ENCODE measurements around the gene TRIM40.

The TRIM40 gene

DNA sequence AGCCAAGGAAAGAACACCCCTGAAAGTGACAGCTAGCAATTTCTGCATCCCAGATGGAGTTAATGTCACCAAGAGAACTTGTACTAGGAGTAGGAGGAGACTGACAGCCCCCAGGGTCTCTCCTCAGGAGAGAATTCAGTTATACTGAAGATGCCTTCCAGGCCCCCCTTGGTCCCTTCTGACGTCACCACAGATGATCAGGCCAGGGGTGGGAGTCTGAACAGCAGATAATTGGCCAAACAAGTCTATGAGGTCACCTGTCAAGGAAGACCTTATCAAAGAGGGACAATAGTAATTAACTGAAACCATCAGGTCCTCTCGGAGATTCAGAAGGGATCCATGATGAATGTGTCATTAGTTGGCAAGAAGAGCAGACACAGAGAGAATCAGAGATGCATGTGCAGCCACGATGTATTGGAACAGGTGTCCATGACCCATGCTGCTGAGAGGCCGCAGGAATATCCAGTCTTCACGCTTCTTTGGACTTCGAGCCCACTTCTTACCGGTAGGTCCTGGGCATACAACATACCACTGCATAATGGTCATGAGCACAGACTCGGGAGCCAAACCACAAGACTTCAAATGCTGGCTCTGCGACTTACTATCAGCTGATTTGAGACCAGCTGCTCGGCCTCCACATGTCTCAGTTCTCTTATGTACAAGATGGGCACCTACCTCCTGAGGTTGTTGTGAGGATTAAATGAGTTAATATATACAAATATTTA, 14.9 kb downstream of the TRIM40 start:
- no peak for DNase-seq

DNA sequence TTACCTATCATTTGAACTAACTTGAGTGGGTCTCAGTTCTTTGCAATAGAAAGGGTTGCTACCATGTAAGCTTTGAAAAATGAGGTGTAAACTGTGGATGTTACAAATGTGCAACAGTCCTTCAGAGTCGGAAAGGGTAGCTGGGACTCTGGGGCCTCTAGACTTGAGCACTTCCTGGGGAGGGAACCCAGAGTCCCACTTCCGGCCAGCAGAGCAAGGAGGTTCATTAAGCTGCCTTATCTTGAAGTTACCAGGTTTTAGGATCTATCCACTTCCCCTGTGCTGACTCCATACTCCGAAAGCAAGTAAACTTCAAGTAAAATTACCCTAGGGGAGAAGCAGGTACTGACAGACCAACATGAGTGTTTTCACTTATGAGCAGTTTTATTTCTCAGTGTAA, 15.6 kb downstream of the TRIM40 start:
- DNase-seq, result no peak

DNA sequence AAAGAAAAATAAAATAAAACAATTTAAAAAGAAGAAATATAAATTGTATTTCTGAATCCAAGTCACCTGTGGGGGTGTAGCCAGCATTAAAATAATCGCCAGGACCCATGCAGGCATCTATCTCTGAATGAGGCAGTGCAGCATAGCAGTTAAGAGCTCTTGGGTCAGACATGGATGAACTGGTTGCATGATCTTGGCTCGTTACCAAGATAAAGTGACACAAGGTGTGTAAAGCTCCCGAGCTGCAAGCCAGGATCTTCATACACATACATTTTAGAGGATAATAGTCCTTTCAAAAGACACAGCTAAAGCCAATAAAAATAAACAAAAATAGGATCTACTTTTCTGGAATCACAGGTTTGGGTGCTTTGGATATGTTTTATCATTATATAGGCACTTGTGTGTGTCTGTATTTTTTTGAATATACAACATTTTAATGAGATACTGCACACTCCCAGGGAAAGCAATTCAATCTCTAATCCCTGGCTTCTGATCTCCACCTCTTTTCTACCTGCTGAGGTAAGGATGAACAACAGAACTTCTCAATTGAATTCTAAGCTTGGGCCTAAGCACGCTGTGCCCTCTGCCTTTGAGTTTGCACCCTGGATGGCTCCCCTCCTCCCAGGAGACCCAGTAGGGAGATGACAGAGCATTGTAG, 16.2 kb downstream of the TRIM40 start:
- no peak for DNase-seq

DNA sequence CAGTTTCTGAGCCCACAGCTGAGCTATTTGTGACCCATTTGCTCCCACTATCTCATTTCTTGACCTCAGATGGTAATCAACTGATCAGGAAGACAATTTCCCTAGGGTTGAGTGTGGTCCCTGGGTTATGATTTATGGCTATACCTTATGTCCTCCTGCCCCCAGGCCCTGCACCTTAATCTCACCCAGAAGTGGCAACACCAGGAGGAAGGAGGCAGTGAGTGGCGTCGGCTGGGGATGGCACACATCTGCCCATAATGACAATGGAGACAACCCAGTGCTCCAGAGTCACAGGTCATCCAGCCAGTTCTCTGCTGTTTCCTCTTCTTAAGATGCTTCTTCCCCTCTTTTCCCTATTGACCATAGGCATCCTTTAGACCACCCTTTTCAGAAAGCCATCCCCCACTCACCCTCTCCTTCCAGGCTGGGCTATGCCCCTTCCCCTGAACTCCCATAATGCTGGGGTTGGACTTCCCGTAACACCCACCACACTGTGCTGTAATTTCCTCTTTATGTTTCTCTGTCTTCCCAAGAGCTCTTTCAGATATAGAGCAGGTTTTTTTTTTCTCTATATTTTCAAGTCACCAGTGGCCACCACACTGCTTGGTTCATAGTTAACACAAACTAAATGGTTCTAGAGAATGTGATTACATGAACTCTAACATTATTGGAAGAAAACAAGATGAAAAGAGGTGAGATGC, 17.1 kb downstream of the TRIM40 start:
- no peak for DNase-seq

DNA sequence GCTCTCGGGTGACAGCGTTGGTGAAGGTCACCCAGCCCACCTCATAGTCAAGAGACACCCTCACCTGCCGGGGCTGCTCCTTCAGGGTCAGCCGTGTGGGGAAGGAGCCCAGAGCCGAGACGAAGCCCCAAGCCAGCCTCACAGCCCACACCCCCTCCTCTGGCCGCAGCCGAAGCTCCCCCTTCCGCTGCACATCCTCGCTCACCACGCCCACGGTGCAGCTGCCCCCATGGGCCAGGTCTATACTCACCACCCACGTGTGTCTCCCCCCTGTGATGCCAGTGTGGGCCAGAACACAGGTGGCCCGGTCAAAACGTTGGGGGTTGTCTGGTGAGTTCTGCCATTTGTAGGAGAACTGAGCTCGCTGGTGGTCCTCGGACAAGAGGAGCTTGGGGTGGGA, 18.1 kb downstream of the TRIM40 start:
- no peak for DNase-seq

DNA sequence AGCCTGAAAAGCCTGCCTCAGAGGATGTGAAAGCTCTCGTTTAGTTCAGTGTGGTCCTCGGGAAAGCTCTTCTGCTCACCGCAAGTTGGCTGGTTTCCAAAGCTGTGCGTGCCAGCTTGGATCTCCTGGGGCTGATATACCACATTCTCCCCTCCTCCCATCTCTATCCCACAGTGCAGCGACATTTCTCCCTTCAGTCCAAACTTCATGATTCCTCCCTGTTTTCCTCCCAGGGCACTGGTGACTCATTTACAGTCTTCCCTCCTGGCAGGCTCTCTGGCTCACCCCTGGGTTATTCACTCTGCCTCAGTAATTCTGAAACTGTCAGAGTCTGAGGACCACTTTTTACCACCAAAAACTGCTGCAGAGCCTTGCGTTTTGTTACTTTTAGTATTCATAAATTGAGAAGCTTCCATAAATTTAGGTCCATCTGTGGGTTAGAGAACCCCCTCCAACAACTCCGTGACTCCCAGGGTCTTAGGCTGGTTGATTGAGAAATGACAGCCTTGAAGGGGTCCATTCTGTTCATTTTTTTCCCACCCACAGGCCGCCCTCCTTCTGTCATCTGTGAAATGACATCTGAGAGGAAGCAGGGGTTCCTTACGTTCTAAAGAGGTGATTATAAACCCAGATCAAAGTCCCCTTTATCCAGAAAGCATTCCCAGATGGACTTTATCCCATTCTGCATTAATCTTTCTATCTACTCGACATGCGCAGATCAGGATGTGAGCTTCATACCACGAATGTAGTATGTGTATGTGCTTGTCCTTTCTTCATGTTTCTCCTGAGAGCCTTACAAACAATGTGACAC, 19.0 kb downstream of the TRIM40 start:
- DNase-seq, result no peak

DNA sequence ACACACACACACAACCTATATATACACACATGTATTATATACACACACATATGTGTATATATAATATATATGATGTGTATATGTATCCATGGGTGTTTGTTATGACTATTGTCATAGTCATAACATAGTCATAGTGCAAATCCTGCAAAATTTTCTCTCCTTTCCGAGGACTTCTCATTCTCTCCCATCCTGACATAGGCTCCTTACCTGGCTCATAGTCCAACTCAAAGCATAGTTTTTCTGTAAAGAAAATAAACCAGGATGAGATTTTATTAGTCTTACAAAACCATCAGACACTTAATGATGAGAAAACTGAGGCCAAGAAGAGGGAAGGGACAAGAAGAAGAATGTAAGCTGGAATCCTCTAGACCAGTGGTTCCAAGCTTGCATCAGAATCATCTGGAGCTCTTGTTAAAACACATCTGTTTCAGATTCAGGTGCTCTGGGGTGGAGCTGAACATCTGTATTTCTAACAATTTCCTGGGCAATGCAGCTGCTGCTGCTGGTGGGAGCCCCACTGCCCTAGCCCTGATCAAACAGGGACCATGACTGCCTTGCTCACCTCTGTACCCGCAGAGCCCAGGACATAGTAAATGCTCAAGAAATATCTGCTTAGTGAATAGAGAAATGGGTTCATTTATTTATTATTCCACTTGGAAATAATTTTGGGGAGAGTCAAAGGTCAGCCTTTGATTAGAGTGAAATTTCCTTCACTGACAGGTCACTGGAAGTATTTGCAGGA, 19.8 kb downstream of the TRIM40 start:
- DNase-seq, result no peak

DNA sequence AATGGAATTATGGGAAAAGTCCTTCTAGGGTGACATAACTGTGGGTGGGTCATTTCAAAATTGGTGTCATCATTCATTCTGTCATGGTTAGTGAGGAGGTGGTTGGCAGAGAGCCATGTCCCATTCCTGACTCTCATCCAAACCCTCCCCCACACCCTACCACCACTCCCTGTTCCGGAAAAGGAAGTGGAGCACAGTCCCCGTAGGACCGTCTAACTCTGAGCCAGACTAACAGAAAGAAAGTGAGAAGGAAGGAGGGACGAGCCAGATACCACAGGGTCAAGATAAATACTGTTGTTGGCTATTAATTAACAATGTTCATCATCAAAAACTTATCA, 20.3 kb downstream of the TRIM40 start:
- no peak for DNase-seq

DNA sequence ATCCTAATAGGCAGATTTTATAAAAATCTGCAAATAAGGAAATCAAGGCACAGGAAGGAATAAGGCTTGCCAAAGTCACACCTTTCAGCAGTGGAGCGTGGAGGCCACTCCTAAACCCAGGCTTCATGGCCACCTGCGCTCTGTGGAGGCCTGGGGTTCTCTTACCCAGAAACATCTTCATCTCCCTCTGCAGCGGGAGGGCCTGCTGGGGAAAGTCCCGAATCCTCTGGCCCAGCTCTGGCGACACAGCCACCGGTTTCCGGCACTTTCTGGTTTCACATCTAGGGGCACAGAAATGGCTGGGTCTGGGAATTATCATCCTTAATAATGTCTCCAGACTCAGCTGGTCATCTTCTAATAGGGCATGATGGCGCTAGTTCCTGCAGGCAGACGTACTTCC, 20.8 kb downstream of the TRIM40 start:
- no peak for DNase-seq

DNA sequence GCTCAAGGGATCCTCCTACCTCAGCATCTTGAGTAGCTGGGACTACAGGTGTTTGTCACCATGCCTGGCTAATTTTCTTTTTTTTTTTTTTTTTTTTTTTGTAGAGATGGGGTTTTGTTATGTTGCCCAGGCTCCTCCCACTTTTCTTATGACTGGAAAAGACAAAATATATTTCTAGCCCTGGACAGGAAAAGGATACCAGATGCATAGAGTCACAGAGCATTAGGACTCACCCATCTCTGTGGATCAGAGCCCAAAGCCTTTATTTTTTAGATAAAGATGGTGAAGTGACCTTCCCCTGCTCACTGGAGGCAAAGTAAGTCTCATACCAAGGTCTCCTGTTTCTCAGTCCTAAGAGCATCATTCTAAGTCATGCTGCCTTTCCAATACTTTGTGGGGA, 21.6 kb downstream of the TRIM40 start:
- no peak for DNase-seq

DNA sequence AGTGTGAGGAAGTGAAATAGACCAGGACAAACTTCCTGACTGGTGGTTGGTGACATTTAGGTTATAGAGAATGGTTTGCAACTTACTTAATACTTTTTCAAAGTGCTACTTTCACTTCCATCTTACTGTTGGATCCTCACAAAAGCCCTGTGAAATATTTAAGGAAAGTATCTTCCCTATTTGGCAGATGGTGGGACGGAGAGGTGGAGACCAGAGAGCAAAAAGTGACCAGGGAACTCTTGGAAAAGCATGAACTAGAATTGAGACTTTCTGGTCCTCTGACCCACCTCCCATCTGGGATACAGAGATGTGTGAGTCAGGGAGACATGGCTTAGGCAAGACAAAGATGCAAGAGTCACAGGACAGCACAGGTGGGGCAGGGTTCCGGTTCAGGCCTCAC, 22.1 kb downstream of the TRIM40 start:
- no peak for DNase-seq

DNA sequence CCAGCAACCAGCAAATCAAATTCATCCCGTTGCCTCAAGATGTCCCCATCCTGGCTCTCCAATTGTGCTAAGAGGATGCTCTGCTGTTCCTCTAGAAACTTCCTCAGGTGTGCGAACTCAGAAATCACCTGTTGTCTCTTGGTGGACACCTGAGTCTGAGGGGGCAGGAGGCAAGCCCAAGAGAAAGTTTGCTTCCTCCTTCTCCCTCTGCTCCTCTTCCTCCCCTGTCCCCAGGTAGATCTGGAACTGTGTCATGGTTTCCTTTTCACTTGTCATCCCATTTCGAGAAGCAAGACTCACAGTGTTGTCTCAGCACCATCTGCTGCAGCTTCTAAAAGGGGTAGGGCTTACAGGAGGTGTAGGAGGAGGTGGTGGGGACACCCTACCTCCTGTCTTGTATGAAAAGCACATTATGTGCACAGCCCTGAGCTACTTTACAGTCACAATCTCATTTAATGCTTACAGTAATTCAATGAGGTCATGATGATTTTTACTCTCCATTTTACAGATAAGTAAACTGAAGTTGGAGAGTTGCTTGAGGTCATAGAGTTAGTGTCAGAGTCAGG, 22.6 kb downstream of the TRIM40 start:
- no peak for DNase-seq

DNA sequence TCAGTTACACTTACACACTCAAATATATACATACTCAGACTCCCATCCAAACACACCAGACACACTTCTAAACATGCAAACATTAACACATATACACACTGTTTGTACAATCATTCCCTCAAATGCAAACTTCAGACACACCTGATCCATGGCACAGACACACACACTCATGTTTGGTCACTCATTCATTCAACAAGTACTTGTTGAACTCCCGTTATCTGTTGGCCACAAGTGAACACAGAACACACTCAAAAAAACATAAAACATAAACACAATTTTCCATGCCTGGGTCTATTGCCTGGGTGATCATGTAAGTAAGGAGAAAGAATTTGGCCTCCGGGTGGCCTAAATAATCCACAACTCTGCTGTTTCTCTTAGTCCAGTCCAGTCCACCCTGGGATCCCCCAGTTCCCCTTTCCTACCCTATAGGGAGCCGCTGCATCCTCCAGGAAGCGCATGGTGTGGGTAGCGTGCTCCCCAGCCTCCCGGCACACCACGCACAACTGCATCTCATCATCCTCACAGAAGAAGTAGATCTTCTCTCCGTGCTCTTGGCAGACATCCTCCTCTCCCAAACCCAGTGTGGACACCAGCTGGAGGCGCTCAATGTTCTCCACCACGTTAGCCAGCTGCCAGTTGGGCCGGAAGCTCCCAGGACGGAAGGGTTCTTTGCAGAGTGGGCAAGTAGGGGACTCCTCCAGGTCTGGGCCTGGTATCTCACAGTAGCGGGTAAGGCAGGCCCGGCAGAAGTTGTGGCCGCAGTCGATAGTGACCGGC, 24.3 kb downstream of the TRIM40 start:
- no peak for DNase-seq

DNA sequence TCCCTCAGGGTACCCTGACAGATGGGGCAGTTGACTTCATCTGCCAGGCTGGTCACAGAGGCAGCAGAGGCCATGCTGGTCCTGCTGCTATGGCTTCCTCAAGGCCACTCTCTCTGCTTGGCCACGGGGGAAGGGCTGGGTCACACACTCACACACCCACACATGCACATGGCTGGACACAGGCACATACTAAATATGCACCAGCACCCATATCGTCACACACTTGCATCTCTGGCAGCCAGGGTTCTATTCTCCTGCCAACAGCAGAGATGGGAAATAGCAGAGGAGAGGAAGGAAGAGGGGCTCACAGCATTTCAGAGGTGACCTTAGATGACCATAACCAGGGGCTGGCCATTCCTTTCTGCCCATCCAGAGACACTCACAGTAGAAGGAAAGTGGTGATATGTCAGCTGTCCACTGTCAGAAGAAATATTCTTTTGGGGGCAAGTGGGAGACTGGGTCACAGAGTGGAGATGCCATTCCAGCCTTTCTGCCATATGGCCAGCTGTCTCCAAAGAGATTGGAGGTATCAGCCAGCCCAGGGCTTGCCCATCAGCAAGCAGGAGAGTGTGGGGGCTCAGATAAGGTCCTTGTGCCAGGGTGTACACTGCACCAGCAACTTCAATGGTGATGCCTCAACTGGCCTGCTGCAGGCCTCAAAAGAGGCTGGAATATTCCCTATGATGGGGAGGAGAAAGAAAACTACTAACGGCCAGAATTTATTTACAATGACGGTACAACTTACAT, 25.0 kb downstream of the TRIM40 start, which contains the start of gene TRIM10:
TSS of gene TRIM10 (minus strand) at position 427 of the 747 bp plus-strand sequence. CDS start at position 74, 353 bp downstream.
- no peak for DNase-seq

DNA sequence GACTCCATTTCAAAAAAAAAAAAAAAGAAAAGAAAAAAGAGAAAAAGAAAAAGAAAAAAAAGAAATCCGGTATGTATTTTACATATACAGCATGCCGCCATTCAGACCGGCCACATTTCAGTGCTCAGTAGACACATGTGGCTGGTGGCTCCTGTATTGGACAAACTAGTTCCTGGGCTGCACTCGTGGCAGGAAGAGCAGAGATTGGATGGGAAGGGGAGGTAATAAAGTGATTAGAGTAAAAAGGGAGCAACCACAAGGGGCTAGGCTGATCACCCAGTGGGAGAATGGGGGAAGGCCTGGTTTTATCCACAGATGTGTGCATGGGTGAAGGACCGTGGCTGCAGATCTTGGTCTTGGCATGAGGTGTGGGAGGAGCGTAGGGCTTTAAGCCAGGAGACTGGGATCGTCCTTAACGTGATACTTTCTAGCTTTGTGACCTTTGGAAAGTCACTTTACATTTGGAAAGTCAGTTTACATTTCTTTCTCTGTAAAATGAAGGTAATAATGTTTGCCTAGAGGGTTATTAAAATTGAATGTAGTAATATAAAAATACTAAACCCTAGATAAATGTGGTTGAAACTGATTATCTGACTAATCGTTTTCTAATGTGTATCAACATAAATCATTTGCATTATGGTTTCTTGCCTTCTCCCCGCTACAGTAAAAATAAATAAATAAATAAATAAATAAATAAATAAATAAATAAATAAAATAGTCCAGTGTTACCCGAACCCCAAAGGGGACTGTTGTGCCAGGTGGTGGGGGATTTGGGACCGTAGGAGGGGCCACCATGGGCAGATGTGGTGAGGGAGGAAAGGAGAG, 26.5 kb downstream of the TRIM40 start:
- no peak for DNase-seq

DNA sequence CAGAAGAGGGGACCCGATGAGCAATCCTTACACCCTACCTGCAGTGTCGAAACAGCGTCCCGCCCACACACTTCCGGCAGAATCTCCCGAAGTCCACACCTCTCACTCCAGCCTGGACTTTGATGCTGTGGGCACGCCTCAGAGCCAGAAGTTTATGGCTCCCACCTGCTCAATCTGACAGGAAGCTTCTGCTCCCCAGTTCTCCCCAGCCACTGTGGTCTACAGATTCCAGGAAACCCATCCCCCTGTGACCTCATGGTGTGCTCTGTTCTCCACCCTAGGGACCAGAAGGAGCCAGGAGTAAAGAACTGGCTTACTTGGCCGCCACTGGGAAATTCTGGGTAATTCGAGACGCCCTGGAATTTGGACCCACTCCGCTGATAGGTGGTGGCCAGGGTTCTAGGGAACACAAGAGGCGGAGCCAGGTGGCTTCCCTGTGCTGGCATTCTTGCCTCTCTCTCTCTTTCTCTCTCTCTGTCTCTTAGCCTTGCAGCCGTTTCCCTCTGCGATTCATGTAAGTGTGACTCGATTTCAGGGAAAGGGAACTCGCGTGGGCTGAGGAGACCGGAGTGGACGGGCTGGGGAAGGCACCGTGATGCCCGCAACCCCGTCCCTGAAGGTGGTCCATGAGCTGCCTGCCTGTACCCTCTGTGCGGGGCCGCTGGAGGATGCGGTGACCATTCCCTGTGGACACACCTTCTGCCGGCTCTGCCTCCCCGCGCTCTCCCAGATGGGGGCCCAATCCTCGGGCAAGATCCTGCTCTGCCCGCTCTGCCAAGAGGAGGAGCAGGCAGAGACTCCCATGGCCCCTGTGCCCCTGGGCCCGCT, 27.4 kb downstream of the TRIM40 start, which contains the start of gene TRIM15:
TSS of gene TRIM15 (plus strand) at position 457 of the 828 bp plus-strand sequence. CDS start at position 596, 139 bp downstream.
- DNase-seq, result no peak

DNA sequence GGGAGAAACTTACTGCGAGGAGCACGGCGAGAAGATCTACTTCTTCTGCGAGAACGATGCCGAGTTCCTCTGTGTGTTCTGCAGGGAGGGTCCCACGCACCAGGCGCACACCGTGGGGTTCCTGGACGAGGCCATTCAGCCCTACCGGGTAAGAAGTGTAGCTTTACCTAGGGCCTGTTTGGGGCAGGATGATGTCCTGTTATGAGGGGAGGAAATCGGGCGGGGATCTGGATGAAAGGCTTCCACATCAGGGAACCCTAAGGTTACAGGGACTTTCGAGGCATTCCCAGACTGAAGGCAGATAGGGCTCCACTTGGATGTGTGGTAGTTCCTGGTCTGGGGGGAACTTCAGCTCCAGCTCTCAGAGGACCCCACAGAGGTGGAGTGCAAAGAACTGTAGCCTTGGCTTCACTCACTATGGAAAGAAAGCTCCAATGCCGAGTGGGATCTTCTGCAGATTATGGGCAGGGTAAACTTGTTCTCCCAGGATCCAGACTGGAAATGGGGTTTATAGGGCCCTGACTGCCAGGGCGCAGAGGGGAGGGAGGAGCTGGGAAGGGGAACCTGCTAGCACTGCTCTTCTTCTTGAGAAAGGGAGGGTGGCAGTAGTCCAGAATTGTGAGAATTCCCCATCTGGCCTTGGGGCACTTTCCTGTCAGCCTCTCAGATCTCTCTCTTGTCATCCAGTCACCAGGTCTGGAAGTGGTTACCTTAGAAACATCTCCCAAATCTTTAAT, 28.1 kb downstream of the TRIM40 start:
- no peak for DNase-seq

DNA sequence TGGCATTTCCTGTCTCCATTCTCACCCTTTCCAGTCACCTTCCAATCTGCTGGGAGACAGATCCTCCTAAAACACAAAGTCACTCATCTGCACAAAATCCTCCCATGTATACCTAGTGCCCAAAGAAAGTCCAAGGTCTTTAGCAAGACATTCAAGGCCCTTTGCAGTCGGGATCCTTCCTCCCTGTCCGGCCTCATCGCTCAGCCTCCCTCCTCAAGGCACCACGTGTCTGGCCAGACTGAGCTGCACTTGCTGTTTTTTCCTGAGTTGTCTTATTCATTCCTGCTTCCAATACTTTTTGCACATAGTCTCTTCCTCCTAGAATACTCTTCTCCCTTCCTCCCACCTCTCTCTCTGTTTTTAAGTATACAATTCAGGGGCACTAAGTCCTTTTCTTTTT, 28.8 kb downstream of the TRIM40 start:
- no peak for DNase-seq

Data from SW 1271 (cell line).